ENCODE data around the gene MCOLN3. TPM values are rescaled to one million over a fixed set of nuclear protein-coding genes. Genes with fewer than 3 reads are reported as not detected.

MCOLN3 gene
- total and polyA plus RNA-seq, 7 experiments from 2014 or later: 0.43 to 11.1 (median 0.95) TPM

DNA sequence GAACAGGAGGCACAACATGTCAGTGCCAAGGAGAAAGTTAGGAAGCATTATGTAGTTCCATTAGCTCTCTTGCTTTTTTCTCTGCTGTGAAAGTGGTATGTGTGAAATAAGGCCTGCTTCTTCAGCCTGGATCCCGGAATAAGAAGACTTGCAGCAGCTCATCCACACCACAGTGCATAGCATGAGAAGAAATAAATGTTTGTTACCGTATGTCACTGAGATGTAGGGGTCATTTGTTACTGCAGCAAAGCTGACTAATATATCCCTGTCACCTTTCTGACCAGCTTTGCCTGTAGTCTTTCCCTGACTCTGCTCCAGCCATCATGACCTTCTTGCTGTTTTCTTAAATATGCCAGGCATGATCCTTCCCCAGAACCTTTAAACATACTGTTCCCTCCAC lies 20.5 kb upstream of the MCOLN3 start:
- no peak overlapping the region for H3K27ac Mint-ChIP-seq

DNA sequence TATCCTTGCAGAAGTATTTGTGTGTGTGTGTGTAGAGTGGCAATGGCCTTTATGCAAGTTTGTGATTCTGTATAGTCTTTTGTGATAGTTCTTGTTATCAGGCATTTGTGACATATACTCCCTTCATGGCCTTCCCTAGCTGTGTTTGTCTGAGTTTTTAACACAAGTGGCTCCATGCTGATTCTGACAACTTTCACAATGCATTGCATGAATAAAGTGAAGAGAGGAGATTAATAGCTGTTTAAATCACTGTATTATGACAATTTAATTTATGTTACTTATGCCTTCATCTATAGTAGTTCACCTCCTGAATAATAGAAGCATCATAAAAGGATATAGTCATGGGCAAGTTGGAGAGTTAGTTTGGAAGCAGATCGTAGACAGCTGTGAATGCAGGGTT lies 17.2 kb upstream of the MCOLN3 start:
- Histone ChIP-seq H3K27me3 (ENCODE audit: control insufficient read depth in 2 of 2, insufficient read depth in 2 of 2, low read length in 2 of 2) (no peaks in the 10 kb centered on the region), H3K36me3 (ENCODE audit: control insufficient read depth in 2 of 3, insufficient read depth in 3 of 3, low read length in 3 of 3) (no peaks in the 10 kb centered on the region), H3K4me1 (ENCODE audit: control insufficient read depth in 2 of 2, insufficient read depth in 2 of 2, low read length in 2 of 2) (peaks cover 4 to 6% of the 10 kb centered on the region in 2 donors), H3K9me3 (ENCODE audit: control insufficient read depth in 2 of 3, low read length in 3 of 3) (no peaks in the 10 kb centered on the region), H3K4me3 (ENCODE audit: low read length) (no peak overlapping the region), H3K27ac (ENCODE audit: low read depth, low read length) (no peak overlapping the region)
- H3K4me3 Mint-ChIP-seq: no peak overlapping the region
- no peak overlapping the region for H3K27ac Mint-ChIP-seq
- no peaks in the 10 kb centered on the region for H3K9me3 Mint-ChIP-seq
- H3K4me1 Mint-ChIP-seq: peaks cover 10 to 16% (median 14%) of the 10 kb centered on the region in 7 donors
- no peak for ATAC-seq
- peaks cover 7 to 32% (median 11%) of the 10 kb centered on the region in 5 donors for H3K27me3 Mint-ChIP-seq
- intact Hi-C loops (cut with micrococcal nuclease): loop anchor here in 1 of 2 donors (10.0 kb wide), 2 partner anchors 1201 to 1849 kb away; partner anchors contain the start of genes HS2ST1 and SELENOF
- POLR2A ChIA-PET: no interaction called here
- CTCF ChIA-PET: interaction anchor here (1.8 kb wide), 1 partner anchor 121 kb away, joined by 5 read pairs; no protein-coding TSS in a partner anchor
- no peaks in the 10 kb centered on the region for H3K36me3 Mint-ChIP-seq
- DNase-seq: no peak

More for the DNA sequence above, 20.5 kb upstream of the MCOLN3 start:
- Histone ChIP-seq H3K27ac (ENCODE audit: low read depth, low read length) (no peak overlapping the region), H3K27me3 (ENCODE audit: control insufficient read depth in 2 of 2, insufficient read depth in 2 of 2, low read length in 2 of 2) (no peaks in the 10 kb centered on the region), H3K36me3 (ENCODE audit: control insufficient read depth in 2 of 3, insufficient read depth in 3 of 3, low read length in 3 of 3) (no peaks in the 10 kb centered on the region), H3K4me3 (ENCODE audit: low read length) (no peak overlapping the region), H3K4me1 (ENCODE audit: control insufficient read depth in 2 of 2, insufficient read depth in 2 of 2, low read length in 2 of 2) (no peaks in the 10 kb centered on the region), H3K9me3 (ENCODE audit: control insufficient read depth in 2 of 3, low read length in 3 of 3) (no peaks in the 10 kb centered on the region)
- peaks cover 0 to 1% (median 0%) of the 10 kb centered on the region in 7 donors for H3K4me1 Mint-ChIP-seq
- no peaks in the 10 kb centered on the region for H3K36me3 Mint-ChIP-seq
- ATAC-seq (no peak), DNase-seq (no peak)
- ChIA-PET CTCF (no interaction called here), POLR2A (no interaction called here)
- peaks cover 0 to 5% (median 0%) of the 10 kb centered on the region in 11 donors for H3K9me3 Mint-ChIP-seq
- intact Hi-C loops (cut with micrococcal nuclease): loop anchor here in 1 of 2 donors (10.0 kb wide), 2 partner anchors 1204 to 1846 kb away; partner anchors contain the start of genes HS2ST1 and SELENOF
- H3K27me3 Mint-ChIP-seq: peaks cover 0 to 21% (median 7%) of the 10 kb centered on the region in 5 donors
- H3K4me3 Mint-ChIP-seq: no peak overlapping the region

DNA sequence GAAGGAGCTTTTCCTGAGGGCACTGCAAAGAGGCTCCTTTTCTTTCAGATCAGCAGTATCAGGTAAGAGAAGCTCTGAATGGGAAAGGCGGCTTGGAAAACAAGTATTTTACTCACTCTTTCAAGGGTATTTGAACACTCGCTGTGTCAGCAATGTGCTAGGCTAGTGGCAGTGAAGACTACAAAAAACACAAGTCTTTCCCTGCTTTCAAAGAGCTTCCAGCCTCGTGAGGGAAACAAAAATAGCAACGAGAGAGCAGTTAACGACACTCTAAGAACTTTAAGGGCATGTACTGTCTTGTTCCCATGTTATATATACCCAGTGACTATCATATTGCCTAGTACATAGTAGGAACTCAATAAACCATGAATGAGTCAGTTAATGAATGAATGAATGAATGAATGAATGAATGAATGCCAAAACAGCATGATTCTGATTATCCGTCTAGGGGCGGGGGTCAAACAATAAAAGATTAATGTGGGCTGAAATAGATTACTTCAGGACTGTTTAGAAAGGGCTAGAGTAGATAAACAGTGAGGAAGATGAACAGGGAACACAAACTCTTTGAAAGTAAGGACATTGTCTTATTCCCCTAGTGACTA lies 14.2 kb upstream of the MCOLN3 start:
- H3K4me1 Mint-ChIP-seq: peaks cover 11 to 21% (median 14%) of the 10 kb centered on the region in 7 donors
- H3K36me3 Mint-ChIP-seq: no peaks in the 10 kb centered on the region
- DNase-seq (peak in 1 of 9 donors; percentile 14), ATAC-seq (peak; percentile 2)
- Histone ChIP-seq H3K27ac (ENCODE audit: low read depth, low read length) (no peak overlapping the region), H3K27me3 (ENCODE audit: control insufficient read depth in 2 of 2, insufficient read depth in 2 of 2, low read length in 2 of 2) (no peaks in the 10 kb centered on the region), H3K9me3 (ENCODE audit: control insufficient read depth in 2 of 3, low read length in 3 of 3) (no peaks in the 10 kb centered on the region), H3K4me3 (ENCODE audit: low read length) (peak overlapping the region; percentile 57), H3K4me1 (ENCODE audit: control insufficient read depth in 2 of 2, insufficient read depth in 2 of 2, low read length in 2 of 2) (peaks cover 4 to 6% of the 10 kb centered on the region in 2 donors), H3K36me3 (ENCODE audit: control insufficient read depth in 2 of 3, insufficient read depth in 3 of 3, low read length in 3 of 3) (no peaks in the 10 kb centered on the region)
- no peaks in the 10 kb centered on the region for H3K9me3 Mint-ChIP-seq
- ChIA-PET CTCF (interaction anchor here (1.0 kb wide), 1 partner anchor 170 kb away, joined by 3 read pairs; no protein-coding TSS in a partner anchor), POLR2A (interaction anchor here (1.1 kb wide), 1 partner anchor 9 kb away, joined by 3 read pairs; no protein-coding TSS in a partner anchor)
- intact Hi-C loops (cut with micrococcal nuclease): loop anchor here (1.0 to 10.0 kb wide), 13 partner anchors 11 to 1852 kb away; partner anchors contain the start of genes C1orf52 (in 2 of the 2), SYDE2 (in 2 of the 2), BCL10 (in 1 of the 2) and HS2ST1 (in 1 of the 2)
- H3K27me3 Mint-ChIP-seq: peaks cover 3 to 41% (median 13%) of the 10 kb centered on the region in 5 donors
- peak overlapping the region; percentile 79 to 93 (median 88) for H3K4me3 Mint-ChIP-seq
- H3K27ac Mint-ChIP-seq: peak overlapping the region in 8 of 9 donors; percentile 73 to 96 (median 92)

DNA sequence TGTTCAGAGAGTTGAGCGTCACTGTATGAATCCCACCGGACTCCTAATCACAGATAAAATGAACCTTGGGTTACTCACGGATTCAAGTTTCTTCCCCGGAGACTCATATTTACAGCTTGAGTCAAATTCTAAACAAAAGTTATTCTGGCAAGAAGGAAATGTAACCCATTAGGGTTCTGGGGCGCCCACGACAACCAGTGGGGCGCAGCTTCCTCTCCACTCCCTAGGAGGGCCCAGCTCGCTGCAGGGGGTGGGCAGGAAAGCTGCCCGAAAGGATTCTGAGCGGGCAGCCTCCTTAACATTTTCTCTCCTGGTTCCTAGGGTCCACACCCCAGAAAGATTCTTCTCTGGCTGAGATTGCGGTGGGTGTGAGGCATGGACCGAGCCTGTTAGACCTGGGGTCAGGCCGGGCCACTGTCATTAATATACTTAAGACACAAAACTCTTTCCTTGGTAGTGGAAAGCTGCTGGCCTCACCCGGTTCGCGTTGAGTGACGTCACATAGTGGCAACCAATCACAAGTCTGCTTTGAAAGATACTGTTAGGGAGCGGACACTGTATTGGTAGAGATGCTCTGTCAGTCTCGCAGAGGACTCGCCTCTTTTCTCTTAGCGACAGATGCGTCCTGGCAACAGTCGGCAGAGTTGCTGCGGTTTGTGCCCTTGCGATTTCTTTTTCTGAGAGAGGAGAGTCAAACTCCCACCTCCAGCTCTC lies 13.6 kb upstream of the MCOLN3 start:
- Histone ChIP-seq H3K9me3 (ENCODE audit: control insufficient read depth in 2 of 3, low read length in 3 of 3) (no peaks in the 10 kb centered on the region), H3K36me3 (ENCODE audit: control insufficient read depth in 2 of 3, insufficient read depth in 3 of 3, low read length in 3 of 3) (no peaks in the 10 kb centered on the region), H3K4me3 (ENCODE audit: low read length) (peak overlapping the region; percentile 57), H3K27ac (ENCODE audit: low read depth, low read length) (peak overlapping the region; percentile 24), H3K4me1 (ENCODE audit: control insufficient read depth in 2 of 2, insufficient read depth in 2 of 2, low read length in 2 of 2) (peaks cover 4 to 6% of the 10 kb centered on the region in 2 donors), H3K27me3 (ENCODE audit: control insufficient read depth in 2 of 2, insufficient read depth in 2 of 2, low read length in 2 of 2) (no peaks in the 10 kb centered on the region)
- Mint-ChIP-seq H3K4me1 (peaks cover 11 to 21% (median 14%) of the 10 kb centered on the region in 7 donors), H3K9me3 (no peaks in the 10 kb centered on the region), H3K27ac (peak overlapping the region; percentile 57 to 96 (median 92)), H3K4me3 (peak overlapping the region; percentile 79 to 93 (median 88)), H3K27me3 (peaks cover 3 to 39% (median 13%) of the 10 kb centered on the region in 5 donors), H3K36me3 (no peaks in the 10 kb centered on the region)
- DNase-seq: peak; percentile 49 to 93 (median 86)
- intact Hi-C loops (cut with micrococcal nuclease): loop anchor here (1.0 to 10.0 kb wide), 13 partner anchors 11 to 1853 kb away; partner anchors contain the start of genes C1orf52 (in 2 of the 2), SYDE2 (in 2 of the 2), BCL10 (in 1 of the 2) and HS2ST1 (in 1 of the 2)
- POLR2A ChIA-PET: no interaction called here
- peak; percentile 99 for ATAC-seq
- CTCF ChIA-PET: interaction anchor here (1.0 kb wide), 1 partner anchor 170 kb away, joined by 3 read pairs; no protein-coding TSS in a partner anchor

DNA sequence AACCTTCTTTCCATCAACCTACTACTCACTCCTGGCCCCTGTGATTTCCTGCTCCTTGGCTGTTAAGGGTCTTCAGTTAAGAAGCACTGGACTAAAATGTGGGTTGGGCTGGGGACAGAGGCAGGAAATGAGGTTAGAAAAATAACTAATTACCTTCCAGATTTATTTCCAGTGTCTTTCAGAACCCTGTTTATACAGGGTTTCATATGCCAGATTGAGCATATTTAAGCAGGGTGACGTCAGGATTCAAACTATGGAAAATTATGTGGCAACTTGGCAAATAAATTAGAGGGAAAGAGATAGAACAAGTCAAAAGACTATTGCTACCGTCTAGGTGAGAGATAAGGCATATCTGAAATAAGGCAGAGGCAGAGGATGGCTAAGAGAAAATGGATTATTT lies 11.7 kb upstream of the MCOLN3 start:
- Mint-ChIP-seq H3K4me1 (peaks cover 9 to 21% (median 14%) of the 10 kb centered on the region in 7 donors), H3K4me3 (peak overlapping the region in 2 of 10 donors; percentile 6 to 11), H3K27me3 (peaks cover 3 to 43% (median 10%) of the 10 kb centered on the region in 5 donors), H3K36me3 (no peaks in the 10 kb centered on the region), H3K9me3 (no peaks in the 10 kb centered on the region), H3K27ac (no peak overlapping the region)
- CTCF ChIA-PET: no interaction called here
- H3K27me3 ChIP-seq (ENCODE audit: control insufficient read depth in 2 of 2, insufficient read depth in 2 of 2, low read length in 2 of 2): no peaks in the 10 kb centered on the region
- no peak overlapping the region for H3K27ac ChIP-seq (ENCODE audit: low read depth, low read length)
- no peak overlapping the region for H3K4me3 ChIP-seq (ENCODE audit: low read length)
- no peaks in the 10 kb centered on the region for H3K36me3 ChIP-seq (ENCODE audit: control insufficient read depth in 2 of 3, insufficient read depth in 3 of 3, low read length in 3 of 3)
- DNase-seq: no peak
- POLR2A ChIA-PET: no interaction called here
- peaks cover 4 to 6% of the 10 kb centered on the region in 2 donors for H3K4me1 ChIP-seq (ENCODE audit: control insufficient read depth in 2 of 2, insufficient read depth in 2 of 2, low read length in 2 of 2)
- no peaks in the 10 kb centered on the region for H3K9me3 ChIP-seq (ENCODE audit: control insufficient read depth in 2 of 3, low read length in 3 of 3)
- intact Hi-C loops (cut with micrococcal nuclease): loop anchor here (5.0 to 10.0 kb wide), 5 partner anchors 63 to 1855 kb away; partner anchors contain the start of genes HS2ST1 (in 1 of the 2), MCOLN2 (in 1 of the 2), SELENOF (in 1 of the 2) and SSX2IP (in 1 of the 2)
- no peak for ATAC-seq

DNA sequence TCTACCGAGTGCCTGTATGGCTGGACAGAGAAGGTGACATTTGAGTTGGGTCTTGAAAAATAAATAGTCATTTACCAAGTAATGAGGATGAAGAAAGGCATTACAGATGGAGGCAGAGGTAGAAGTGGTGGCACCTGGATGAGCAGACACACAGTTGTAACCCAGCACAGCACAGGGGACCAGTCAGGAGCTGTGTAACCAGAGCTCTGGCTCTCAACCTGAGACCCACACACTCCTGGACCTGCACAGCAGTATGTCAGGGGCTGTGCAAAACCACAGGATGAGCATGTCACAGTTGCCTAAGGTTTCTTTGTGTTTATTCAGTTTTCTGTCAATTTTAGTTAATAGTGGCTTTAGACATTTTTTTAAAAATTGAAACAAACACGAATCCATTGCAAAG lies 11.3 kb upstream of the MCOLN3 start:
- DNase-seq (no peak), ATAC-seq (no peak)
- H3K27me3 Mint-ChIP-seq: peaks cover 5 to 47% (median 10%) of the 10 kb centered on the region in 5 donors
- peaks cover 9 to 21% (median 14%) of the 10 kb centered on the region in 7 donors for H3K4me1 Mint-ChIP-seq
- Histone ChIP-seq H3K9me3 (ENCODE audit: control insufficient read depth in 2 of 3, low read length in 3 of 3) (no peaks in the 10 kb centered on the region), H3K36me3 (ENCODE audit: control insufficient read depth in 2 of 3, insufficient read depth in 3 of 3, low read length in 3 of 3) (no peaks in the 10 kb centered on the region), H3K4me1 (ENCODE audit: control insufficient read depth in 2 of 2, insufficient read depth in 2 of 2, low read length in 2 of 2) (peaks cover 4 to 6% of the 10 kb centered on the region in 2 donors), H3K4me3 (ENCODE audit: low read length) (no peak overlapping the region), H3K27ac (ENCODE audit: low read depth, low read length) (no peak overlapping the region), H3K27me3 (ENCODE audit: control insufficient read depth in 2 of 2, insufficient read depth in 2 of 2, low read length in 2 of 2) (no peaks in the 10 kb centered on the region)
- ChIA-PET CTCF (no interaction called here), POLR2A (no interaction called here)
- H3K36me3 Mint-ChIP-seq: no peaks in the 10 kb centered on the region
- no peaks in the 10 kb centered on the region for H3K9me3 Mint-ChIP-seq
- no peak overlapping the region for H3K4me3 Mint-ChIP-seq
- peak overlapping the region in 1 of 9 donors; percentile 29 for H3K27ac Mint-ChIP-seq
- intact Hi-C loops (cut with micrococcal nuclease): no loop called here
